ENCODE measurements around the gene HINT3.
"Not testable (repeated sequence)": the region's sequence is repeated elsewhere in the genome, so short reads cannot be mapped to it uniquely, and the experiment has no call there.

HINT3 gene

DNA sequence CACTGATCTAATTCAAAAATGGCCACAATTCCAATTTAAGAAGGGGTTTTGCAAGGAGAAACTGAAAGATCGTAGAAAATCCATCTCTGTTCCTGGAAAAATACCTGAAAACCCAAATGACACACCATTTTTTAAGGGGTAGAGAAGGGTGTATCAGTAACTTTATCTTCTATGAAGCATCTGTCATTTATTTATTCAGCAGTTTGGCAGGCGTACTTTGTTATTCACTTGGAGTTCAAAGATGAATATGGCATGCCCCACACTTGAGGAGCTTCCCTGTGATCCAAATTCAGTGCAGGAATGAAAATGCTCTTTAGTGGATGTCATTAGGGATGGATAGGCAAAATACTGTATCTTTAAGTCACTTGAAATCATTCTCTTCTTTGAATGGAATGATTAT lies 7.2 kb downstream of the HINT3 start:
- no peak for DNase-seq

DNA sequence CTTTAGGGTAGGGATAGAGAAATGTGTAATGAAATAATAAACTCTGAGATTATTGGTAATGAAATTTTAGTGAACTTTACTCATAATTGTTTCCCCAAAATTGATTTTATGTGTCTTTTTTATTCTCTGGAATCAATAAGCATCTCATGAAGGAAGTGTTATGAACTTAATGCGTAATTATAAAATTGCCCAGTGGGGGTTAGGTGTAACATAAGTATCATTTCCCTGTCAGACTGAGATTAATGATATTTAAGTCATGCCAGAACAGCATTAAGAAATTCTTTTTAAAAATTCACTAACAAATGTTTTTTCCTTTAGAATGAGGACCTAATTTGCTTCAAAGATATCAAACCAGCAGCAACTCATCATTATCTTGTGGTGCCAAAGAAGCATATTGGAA lies 10.0 kb downstream of the HINT3 start:
- no peak for DNase-seq

DNA sequence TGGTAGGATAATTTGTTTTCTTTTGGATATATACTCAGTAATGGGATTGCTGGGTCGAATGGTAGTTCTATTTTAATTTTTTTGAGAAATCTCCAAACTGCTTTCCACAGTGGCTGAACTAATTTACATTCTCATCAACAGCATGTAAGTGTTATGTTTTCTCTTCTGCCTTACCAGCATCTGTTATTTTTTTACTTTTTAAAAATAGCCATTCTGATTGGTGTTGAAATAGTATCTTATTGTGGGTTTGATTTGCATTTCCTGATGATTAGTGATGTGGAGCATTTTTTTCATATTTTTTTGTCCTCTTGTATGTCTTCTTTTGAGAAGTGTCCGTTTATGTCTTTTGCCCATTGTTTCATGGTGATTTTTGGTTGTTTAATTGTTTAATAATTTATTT lies 11.9 kb downstream of the HINT3 start:
- DNase-seq, result no peak

DNA sequence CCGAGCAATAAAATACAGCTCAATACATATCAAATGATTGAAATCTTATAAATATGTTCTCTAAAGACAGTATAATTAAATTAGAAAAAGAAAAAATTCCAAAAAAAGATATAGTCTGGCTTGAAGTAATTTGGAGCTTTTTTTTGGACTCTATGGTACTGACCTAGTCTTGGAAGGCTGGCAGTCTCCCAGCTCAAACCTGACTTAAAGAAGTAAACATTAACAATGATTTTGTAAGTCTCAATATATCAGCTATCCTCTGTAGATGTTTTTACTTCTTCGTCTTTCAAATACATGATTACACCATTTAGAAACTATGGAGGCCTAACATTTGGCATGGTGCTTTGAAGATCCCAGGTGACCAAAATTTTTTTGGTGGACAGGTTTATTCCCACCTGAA lies 14.2 kb downstream of the HINT3 start:
- no peak for DNase-seq

DNA sequence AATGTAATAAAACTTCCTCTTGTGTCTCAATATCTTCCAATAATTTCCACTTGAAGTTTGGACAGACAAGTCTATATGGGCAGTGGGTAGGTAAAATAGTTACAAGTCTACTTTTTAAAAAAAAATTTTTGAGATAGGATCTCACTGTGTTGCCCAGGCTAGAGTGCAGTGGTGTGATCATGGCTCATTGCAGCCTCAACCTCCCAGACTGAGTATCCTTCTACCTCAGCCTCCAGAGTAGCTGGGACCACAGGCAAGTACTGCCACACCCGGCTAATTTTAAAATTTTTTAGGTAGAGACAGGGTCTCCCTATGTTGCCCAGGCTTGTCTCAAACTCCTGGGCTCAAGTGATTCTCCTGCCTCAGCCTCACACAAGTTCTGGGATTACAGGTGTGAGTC lies 15.9 kb downstream of the HINT3 start:
- DNase-seq, result not testable (repeated sequence)

DNA sequence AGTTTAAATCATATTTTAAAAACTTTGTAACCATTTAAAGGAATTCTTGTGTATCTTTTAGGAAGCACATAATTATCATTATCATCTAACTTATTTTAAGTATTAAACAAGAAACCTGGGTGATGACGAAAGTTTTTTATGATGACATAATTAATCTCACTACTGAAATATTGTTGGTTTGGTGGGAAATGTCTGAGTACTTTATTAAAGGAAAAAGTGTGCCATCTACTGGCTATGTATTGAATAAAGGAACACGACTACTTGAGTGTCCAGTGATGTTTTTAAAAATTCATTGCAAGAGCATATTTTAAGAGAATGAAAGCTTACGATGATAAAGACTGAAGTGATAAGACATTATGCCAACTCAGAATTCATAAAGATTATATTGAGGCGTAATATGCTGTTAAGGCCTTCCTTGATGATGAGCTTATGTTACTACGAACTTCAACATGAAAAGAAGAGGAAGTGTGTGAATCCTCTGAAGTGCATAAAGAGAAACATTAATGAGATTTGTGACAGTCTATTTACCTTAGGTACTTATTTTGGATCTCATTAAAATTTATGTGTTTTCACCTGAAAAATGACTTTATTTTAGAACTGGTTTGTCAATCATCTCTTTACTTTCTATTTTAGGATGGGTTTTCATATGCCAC lies 17.8 kb downstream of the HINT3 start:
- no peak for DNase-seq

DNA sequence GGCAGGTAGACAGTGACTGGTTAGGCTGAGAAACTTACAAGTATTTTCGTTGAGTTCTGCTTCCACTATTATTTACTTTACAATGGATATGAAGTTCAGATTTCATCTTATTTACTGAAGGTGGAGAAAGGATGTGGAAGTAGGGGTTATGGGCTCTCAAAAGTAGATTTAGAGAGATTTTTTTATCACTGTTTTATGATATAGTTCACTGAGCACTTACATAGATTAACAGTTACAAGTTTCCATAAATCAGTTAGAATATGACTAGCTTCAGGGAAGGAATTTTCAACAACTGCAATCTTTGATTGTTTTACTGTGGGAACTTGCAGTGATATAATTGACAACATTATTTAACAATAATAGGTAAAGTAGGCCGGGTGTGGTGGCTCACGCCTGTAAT lies 22.5 kb downstream of the HINT3 start:
- no peak for DNase-seq

DNA sequence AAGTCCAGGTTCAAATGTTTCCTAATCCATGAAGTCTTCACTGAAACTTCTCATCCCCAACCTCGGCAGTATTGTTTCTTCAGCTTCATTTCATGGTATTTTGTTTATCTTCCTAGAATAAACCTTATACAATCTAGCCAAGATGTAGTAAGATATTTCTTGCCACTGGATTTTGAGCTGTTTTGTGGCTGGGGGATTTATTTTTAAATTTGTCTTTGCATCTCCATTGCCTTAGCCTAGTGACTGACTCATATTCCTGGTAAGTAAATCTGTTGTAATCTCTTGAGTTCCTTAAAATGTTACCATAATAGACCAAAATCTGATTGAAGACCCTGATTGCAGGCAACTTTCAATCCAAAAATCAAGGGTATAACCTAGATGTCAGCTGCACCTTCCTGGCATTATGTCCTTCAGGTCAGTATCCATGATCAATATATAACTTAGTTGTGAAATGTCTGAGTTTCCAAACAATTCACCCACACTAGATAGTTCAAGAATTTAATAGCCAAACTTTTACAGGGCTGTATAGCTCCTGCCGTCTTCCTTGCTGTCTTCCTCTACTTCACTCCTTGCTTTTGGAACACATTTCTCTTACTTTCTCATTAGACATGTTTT lies 25.1 kb downstream of the HINT3 start:
- no peak for DNase-seq

DNA sequence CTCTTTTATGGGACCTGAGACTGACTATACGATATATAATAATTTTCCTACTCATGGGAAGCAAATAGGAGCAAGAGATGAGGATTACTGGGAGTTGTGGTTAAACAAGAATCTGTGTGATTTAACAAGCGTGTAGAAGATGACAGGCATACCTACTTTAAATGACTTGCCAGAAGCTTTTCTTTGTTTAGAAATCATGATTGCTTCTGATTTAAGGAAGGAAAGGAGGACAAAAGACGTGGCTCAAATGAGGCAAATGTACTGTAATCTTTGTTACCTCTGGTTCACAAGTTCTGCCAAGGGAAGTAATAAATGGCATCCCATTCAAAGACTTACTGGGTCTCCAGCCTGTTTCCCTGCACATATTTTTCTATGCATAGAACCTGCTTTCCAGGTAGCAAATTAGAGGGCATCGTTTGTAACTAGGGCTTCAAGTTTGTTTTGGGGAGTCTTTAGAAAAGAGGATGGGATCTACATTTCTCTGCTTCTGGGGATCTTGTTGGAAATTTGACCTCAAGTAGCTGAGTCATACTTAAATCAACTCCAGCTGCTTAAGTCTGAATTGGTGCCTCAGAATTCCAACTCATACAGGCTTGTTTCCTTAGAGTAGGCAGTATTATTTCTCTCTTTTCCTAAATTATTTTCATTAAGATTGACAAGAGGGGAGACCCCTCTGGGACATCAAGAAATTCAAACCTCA lies 26.8 kb downstream of the HINT3 start:
- no peak for DNase-seq

DNA sequence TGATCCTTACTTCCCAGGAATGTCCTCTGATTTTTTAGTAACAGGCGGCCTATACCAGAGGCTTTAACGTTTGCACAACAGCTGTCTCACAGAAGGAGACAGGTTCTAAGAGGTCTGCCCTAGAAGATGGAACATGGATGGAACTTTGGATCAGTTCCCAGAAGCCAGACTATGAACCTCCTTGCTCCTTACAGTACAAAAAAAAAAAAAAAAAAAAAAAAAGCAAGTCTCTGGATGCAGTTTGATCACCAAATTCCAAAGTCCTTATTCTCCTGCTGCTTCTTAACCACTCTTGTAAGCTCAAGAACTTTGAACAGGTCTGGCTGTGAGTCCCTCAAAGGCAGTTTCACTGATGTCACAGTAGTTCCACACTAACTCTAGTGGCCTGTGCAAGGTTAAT lies 27.7 kb downstream of the HINT3 start:
- no peak for DNase-seq

DNA sequence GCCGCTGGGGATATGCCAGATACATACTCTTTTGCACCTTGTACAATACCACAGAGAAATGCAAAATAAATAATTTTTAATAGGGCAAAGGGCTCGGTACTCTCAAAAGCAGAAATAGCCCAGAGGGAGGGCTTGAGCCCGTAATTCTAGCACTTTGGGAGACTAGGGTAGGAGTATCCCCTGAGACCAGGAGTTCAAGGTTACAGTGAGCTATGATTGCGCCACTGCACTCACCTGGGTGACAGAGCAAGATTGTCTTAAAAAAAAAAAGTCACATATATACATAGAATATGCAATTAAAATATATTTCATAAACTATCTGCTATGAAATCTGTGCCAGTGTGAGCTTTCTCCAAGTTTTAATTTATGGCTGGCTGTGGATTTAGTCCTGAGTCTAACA lies 29.0 kb downstream of the HINT3 start:
- no peak for DNase-seq

DNA sequence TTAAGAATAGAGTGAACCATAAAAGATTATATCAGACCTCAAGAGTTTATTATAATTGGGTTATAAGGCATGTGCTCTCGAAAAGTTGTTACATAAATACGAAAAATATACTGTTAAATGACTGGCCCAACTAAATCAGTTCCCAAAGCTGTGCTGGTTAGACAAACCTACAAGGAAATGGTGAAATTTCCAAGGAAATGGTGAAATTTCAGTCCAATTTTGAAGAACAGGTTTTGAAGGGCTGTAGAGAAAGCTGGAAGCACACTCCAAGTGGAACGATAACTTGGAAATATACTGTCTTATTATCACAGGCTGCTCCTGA lies 29.4 kb downstream of the HINT3 start:
- no peak for DNase-seq

DNA sequence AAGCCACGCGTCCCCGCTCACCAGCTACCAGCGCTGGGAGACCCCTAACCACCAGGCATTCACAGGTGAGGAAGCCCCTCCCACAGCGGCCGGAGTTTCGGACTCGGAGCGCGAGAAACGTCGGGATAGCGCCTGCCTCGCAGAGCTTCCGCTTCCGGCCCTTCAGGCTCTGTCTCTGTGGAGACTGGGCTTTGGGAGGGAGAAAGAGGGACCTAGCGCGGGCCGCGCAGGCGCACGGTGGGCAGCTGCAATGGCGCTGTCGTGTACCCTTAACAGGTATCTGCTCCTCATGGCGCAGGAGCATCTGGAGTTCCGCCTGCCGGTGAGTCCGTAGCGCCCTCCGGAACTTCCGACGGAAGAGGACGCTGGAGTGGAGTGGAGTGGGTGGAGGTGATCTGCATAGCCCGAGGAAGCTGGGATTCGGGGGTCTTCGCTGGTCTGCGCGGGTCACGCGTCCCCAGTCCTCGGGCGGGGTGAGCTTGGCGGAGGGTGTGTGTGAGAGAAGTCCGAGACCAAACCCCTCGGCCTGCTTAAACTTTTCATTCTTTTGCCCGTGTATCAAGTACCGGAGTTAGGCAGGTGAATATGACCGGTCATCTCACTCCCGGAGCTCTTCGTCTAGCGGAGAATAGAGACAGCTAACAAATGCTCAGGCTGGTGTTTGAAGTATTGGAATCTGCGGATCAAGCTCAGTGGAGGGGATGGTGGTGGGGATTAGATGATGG lies 29.9 kb downstream of the HINT3 start, which contains the start of gene TRMT11:
Gene TRMT11, plus strand, starts transcription at position 240 of the 725 bp plus-strand sequence. Its CDS starts 11 bp downstream, at position 251.
- peak; percentile 76 to 77 for DNase-seq

DNA sequence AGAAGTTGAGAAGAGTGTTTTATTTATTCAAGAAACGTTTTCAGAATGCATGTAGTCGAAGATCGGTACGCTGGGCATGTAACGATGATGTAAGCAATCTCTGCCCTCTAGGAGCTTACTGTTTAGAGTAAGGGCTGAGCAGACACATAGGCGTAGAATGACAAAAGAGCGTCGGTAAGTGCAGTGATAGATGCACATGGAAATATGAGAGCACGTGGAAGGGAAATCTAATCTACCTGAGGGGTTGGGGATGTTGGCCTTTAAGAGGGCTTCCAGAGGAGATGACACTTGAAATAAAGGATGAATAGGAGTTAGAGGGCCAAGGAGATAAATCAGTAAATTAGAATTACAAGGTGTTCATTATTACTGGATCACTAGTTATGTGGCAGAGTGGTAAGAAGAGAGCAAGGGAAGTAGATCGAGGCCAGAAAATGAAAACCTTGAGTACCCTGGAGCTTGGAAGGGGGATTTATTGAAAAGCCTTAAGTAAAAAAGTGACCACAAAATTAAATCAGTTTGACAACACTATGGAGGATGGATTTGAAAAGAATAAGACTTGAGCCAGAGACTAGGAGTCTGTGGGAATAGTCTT lies 30.6 kb downstream of the HINT3 start:
- no peak for DNase-seq

DNA sequence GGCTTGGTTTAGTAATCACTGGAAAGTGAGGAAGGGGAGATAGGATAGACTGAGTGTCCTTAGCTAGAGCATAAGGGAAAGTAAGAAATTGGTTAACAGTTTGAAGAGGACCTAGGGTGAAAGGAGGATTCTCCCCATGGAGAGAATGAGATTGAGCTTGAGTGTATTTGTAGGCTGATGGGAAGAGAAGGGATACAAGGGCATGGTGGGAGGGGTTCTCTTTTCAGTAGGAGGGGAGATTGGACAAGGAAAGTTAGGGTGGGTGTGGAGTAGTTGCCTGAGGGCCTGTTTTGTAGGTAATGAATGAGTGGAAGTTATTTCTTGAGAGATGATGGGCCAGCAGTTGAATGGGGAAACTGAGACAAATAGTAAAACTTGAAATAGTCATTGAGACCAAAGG lies 31.7 kb downstream of the HINT3 start:
- DNase-seq, result no peak

DNA sequence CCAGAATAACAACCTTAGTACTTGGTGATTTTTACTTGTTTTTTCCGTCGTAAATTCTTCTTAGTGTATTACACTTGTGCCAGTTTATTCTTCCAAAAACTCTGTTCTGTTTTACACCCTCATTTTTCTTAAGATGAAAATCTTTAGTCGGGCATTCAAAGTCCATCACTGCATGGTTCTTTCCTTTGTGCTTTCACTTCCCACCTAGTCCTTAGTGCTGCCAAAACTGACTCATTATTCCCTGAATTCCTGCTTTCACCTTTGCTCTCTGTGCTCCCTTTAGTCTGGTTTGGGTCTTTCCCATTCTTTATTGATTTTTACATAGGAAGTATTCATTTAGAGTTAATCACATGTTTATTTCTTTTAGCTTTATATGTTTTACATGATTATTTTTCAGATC lies 33.1 kb downstream of the HINT3 start:
- no peak for DNase-seq

DNA sequence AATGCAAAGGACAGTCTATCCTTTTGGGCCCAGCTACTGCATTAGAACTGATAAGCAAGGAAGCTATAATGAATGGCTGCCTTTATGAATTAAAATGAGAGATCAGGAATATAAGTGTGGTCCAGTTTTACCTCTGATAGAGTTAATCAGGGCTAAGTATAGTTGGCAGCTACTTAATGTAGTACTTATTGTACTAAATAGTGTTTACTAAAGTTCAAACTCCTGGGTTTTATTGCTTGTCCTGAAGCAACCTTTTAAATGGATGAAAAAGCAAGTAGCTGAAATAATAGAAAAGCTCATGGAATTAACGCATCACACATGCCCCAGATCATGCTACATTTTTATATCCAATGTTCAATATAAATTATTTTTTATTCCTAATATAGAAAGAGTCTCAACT lies 35.1 kb downstream of the HINT3 start:
- DNase-seq, result no peak

DNA sequence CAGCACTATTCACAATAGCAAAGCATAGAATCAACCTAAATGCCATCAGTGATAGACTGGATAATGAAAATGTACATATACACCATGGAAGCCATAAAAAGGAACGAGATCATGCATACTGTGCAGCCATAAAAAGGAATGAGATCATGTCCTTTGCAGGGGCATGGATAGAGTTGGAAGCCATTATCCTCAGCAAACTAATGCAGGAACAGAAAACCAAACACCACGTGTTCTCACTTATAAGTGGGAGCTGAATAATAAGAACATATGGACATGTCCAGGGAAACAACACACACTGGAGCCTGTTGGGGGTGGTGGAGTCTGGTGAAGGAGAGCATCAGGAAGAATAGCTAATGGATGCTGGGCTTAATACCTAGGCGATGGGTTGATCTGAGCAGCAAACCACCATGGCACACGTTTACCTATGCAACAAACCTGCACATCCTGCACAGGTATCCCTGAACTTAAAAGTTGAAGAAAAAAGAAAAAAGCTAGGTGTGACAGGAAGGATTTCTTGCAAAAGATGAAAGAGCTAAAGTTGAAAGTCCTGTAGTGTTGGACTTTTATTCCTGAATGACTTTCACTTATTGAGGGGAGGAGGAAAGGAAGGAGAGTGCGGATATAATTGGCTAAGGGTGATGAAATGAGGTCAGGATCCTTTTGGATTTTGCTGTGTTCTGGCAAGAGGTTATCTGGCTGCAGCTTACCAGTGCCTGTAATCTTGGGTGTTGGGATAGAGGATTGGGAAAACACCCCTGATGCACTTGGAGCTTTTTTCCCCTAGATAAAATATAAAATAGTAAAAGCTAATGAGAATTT lies 38.3 kb downstream of the HINT3 start:
- no peak for DNase-seq

DNA sequence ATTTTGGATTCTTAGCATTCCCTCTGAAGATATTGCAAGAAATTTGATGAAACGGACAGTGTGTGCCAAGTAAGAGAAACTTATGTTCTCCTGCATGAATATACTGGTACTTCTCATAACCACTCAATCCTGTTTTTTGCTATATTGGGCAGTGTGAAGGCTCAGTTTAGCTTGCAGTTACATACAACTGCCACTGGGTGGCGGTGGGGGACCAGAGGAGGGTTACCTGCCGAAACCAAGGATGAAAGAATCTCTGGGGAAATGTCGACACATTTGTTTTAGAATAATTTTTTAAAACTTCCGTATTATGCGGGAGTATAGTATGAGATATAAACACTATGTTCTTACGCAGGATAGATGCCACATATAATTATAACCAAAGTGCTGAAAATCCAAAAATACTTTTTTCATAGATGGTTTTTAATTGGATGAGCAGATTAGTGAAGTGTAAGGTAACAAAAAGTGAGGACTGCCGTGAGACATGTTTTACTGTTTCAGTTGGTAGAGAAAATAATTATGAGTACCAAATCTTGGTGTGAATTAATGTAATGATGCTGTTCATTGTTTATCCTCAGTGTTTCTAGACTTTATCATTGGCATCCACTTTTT lies 39.5 kb downstream of the HINT3 start:
- DNase-seq, result peak; percentile 59 to 74

DNA sequence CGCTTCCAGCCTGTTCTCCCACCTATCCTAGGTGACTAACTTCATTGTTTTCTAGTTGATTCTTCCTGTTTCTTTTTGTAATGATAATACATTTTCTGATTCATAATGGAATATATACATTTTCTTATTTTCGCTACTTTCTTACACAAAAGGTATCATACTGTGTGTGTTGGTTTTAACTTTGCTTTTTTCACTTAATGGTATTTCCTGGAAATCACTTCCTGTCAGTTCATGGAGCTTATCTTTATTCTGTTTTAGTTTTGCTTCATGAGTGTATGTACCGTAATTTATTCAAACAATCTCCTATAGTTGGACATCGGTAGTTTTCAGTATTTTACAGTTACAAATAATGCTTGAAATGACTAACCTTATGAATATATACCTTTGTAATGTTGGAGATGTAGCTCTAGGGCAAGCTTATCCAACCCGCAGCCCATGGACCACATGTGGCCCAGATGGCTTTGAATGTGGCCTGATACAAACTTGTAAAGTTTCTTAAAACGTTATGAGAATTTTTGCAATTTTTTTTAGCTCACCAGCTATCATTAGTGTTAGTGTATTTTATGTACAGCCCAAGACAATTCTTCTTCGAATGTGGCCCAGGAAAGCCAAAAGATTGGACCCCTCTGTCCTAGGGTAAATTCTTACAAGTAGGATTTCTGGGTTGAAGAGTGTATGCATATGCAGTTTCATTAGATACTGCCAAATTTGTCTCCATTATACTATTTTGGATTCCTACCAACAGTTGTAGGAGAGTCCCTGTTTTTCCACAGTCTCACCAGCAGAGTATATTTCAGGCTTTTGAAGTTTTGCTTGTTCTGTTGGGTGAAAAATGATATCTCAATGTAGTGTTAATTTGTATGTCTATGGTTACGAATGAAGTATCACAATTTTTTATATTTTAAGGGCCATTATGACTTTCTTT lies 46.4 kb downstream of the HINT3 start:
- no peak for DNase-seq

DNA sequence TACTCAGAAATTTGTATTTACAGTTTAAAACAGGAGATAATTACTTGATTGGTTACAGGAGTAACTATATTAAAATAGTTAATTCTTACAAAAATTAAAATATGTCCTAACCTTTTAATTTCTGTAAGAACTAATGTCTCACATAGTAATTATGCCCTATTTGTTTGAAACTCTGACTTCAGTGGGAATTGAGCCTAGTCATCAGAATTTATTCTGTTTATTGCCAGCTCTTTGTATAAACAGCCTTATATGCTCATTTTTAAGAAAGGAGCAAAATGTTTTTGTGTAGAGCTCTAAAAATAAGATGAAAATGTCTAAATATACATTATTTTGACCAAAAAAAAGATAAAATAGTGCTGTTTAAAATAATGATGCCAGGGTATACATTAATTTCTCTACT lies 51.2 kb downstream of the HINT3 start:
- no peak for DNase-seq

Measured in activated CD4-positive, alpha-beta T cell treated with anti-CD3 and anti-CD28 coated beads for 4 hours (primary cell).